Vagina (tissue), 2 donors: ENCODE data around the gene TMCC2.

Experiments used
- CTCF ChIP-seq, 3 experiments: fragments of 450-650 bp in 2 of 3; fragments of 200-600 bp in 1 of 3; sonication (generic) in 1 of 3; IDR thresholded peaks; one replicate each; pipeline ENCODE4 v1.5.1; 2017 to 2019; ENCODE audit warnings: antibody characterized with exemption in 3 of 3, mild to moderate bottlenecking in 2 of 3, moderate library complexity in 2 of 3
- POLR2A ChIP-seq, 2 donors: fragments of 450-650 bp; IDR thresholded peaks; one replicate each; pipeline ENCODE4 v1.6.1; 2017; ENCODE audit warnings: antibody characterized with exemption in 2 of 2, mild to moderate bottlenecking in 2 of 2, moderate library complexity in 2 of 2

- TF ChIP-seq CTCF (IDR thresholded peaks at IDR 0.05) (no peak), POLR2A (IDR thresholded peaks at IDR 0.05) (no peak)
These were observed 23.0 kb downstream of the TMCC2 start for GRCh38 chr1:205250699-205251098.
